NCI-H1092 treated with DMSO at 0.1 percent for 48 hours (cell line): ENCODE measurements around the gene INSYN2B.

Experiments
- DNase-seq: peaks from one replicate; lab custom pipeline; 2025; lab: John Stamatoyannopoulos, UW

The INSYN2B gene

GRCh38 chr5:169933127-169933526 is 47.2 kb downstream of the INSYN2B start:
- peak; percentile 57 for DNase-seq

GRCh38 chr5:169923988-169924387 is 56.3 kb downstream of the INSYN2B start:
- peak; percentile 1 for DNase-seq

DNA sequence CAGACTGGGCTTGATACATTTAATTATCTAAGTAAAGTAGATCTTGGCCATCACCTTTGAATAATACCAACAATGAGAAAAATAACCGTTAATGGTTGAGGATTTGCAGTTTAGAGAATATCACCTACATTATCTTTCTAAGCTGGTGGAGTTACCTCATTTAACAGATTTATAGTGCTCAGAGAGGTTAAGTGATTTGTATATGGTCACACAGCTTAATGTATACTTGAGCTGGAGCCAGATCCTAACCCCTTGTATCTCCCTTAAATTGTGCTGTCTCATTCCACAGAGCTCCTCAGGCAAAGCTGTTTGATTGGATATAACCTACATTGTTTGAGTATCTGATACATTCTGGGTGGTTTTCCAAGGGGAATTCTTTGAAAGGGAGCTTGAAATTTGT is 57.8 kb downstream of the INSYN2B start:
- DNase-seq, result no peak

GRCh38 chr5:169921949-169922348 is 58.3 kb downstream of the INSYN2B start:
- DNase-seq, result no peak

DNA sequence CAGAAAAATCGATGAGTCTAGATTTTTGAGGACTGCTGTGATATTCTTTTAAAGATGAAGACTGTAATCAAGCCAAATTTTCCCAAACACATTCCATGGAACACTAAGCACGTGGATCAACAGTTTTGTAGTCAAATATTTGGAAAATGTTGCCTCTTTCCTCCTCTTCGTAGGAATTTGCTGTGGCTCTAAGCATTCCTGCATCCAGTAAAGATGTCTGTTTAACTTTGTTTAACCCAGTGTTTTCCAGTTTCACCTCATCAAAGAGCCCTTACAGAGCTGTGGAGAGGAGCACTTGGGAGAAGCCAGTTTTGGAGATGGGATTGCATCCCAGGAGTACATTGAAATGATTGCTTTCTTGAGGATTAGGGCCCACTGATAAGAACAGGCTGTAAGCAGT is 58.9 kb downstream of the INSYN2B start:
- no peak for DNase-seq

DNA sequence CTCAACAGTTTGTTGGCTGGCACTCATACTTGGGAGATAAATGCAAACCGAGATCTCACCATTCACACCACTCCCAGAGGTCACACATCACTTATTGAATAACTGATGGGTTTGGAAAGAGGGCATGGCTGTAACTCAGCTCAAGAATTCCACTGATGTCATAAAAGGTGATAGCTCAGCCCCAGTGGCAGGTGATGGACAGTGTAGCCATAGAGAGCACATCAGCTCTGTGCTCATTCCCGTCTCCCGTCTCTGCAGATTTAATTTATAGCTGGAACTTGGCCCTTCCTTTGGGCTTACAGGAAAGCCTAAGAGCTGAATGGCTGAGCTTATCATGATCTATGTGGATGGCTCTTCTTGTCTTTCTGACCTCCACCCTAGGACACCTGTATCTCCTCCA is 59.8 kb downstream of the INSYN2B start:
- no peak for DNase-seq

DNA sequence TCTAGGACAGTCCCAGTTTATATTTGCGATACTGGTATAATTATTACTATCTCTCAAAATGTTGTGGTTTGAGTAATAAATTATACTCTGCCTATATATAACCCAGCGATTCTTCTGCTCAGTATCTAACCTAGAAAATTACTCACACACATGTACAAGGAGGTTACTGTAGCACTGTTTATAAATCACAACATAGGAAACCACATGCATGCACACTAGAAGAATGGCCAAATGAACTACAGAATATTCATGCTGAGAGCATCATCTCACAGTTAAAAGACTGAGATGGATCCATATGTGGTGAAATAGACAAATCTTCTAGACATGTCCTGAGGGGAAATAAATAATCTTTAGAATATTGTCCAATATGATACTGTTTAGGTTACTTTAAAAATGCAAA is 62.1 kb downstream of the INSYN2B start:
- DNase-seq, result no peak

GRCh38 chr5:169917500-169917899 is 62.8 kb downstream of the INSYN2B start:
- no peak for DNase-seq

GRCh38 chr5:169914766-169915165 is 65.5 kb downstream of the INSYN2B start:
- no peak for DNase-seq

GRCh38 chr5:169913479-169913878 is 66.8 kb downstream of the INSYN2B start:
- no peak for DNase-seq

DNA sequence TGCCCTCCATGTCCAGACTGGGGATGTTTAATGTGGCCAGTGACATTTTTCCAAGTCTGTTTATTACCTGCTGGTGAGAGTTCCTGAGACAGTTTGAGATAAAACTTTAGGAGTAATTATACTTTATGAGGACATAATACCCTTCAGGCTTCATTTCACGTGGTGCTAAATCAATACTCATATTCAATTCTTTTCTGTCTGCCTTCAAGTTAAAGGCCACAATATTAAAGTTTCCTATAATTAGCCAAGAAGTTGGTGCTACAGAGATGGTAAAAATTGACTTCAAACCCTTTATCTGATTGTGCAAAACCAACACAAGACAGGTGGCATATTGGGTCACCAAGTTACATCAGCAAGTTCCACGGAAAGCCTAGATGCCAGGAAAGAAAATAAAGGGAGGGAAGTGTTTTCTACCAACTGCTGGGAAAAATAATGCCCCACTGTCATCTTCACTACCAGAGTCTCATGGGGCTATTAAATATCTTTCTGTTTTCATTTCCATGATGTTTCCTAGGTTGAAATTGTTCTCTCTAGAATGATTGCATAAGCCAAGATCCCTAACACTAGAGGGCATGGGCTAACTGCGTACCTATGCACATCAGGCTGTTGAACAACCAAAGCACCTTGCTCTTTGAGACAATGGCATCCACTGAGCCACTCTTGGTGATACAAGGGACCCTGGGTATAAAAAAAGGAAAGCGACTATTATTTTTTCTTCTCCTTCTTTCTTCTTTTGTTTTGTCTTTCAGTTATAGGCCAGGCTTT is 68.7 kb downstream of the INSYN2B start:
- peak; percentile 7 for DNase-seq

DNA sequence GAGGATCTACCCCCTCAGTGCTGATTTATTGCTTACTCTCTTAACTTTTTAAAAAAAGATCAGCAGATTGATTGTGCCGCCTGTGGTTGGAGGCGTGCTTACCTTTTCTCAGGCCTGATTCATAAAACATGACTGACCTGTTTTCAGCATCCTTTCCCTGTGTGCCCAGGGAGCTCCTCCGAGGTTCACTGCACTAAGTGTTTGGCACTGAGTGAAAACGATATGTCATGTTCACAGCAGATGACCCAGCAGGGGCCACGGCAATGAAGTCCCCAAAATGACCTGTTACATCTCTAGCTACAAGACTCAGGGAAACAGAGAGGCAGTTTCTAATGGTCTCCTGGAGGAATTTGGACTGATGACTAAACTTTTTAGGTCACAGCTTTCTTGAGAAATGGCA is 69.9 kb downstream of the INSYN2B start:
- no peak for DNase-seq

GRCh38 chr5:169909945-169910344 is 70.3 kb downstream of the INSYN2B start:
- no peak for DNase-seq

- DNase-seq, result no peak
Observed at GRCh38 chr5:169908864-169909263, 71.4 kb downstream of the INSYN2B start.

GRCh38 chr5:169906745-169907649 is 73.3 kb downstream of the INSYN2B start:
- DNase-seq, result peak; percentile 31

- DNase-seq, result peak; percentile 1
Observed at GRCh38 chr5:169905017-169905416, 75.3 kb downstream of the INSYN2B start.

GRCh38 chr5:169904508-169904907 is 75.8 kb downstream of the INSYN2B start:
- DNase-seq, result no peak

GRCh38 chr5:169904059-169904458 is 76.2 kb downstream of the INSYN2B start:
- DNase-seq, result no peak

GRCh38 chr5:169901896-169902295 is 78.4 kb downstream of the INSYN2B start:
- DNase-seq, result no peak

DNA sequence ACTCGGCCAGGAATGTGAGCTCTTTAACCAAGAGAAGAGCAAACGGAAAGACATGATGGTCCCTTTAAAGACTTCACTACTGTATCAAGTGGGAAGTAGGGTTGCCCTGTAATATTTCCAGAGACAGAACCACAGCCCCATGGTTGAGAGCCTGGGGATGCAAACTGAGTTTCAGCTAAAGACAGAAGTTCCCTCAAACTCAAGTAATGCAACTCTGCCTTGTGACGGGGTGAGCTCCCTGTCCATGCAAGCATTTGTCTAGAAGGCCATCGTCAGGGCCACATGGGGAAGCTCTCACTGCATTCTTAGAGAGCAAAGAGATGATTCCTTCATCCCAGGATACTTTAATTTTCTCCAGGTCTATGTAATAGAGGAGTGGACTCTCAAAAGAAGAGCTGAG is 82.8 kb downstream of the INSYN2B start:
- no peak for DNase-seq

- no peak for DNase-seq
Observed at GRCh38 chr5:169895926-169896325, 84.4 kb downstream of the INSYN2B start.

- DNase-seq, result no peak
Observed at GRCh38 chr5:169893571-169893970, 86.7 kb downstream of the INSYN2B start.

GRCh38 chr5:169893010-169893409 is 87.3 kb downstream of the INSYN2B start:
- DNase-seq, result no peak
